Astrocyte (in vitro differentiated cells and primary cell): ENCODE results near the gene GTF2F2.

Experiments used
- CTCF ChIP-seq: IDR thresholded peaks from 2 replicates; pipeline ENCODE4 v1.5.1; 2011; ENCODE audit warnings: low read depth, mild to moderate bottlenecking, inconsistent platforms, low read length, moderate library complexity; ENCODE audit not compliant: insufficient read depth
- EZH2 ChIP-seq: IDR thresholded peaks from 2 replicates; pipeline ENCODE4 v1.6.1; 2012; ENCODE audit warnings: mild to moderate bottlenecking, low read length, inconsistent platforms; ENCODE audit not compliant: insufficient read depth

- TF ChIP-seq CTCF (no peak), EZH2 (no peak)
Observed at GRCh38 chr13:45133396-45134118, 13.2 kb downstream of the GTF2F2 start.
